CD4-positive, alpha-beta T cell (primary cell): ENCODE data around the gene VTI1A. TPM values are rescaled to one million over a fixed set of nuclear protein-coding genes. Genes with fewer than 3 reads are reported as not detected.
"Not testable (repeated sequence)": the region's sequence is repeated elsewhere in the genome, so short reads cannot be mapped to it uniquely, and the experiment has no call there.

ENCODE experiments used
- ATAC-seq: fragments of 200-7000 bp; cut with Tn5 transposase; one replicate; pipeline ENCODE4 v1.10.0; 2022; ENCODE audit warnings: mild to moderate bottlenecking; ENCODE audit not compliant: poor library complexity
- CTCF ChIA-PET: fragments of 350-600 bp; sonication (Branson Sonifier 250); formaldehyde crosslinking; loops from one replicate; lab custom pipeline; 2021; ENCODE audit warnings: antibody characterized with exemption, inconsistent platforms; lab: Charles Lee
- POLR2A ChIA-PET: fragments of 350-600 bp; sonication (Branson Sonifier 250); formaldehyde crosslinking; loops from one replicate; lab custom pipeline; 2021; ENCODE audit warnings: antibody characterized with exemption, inconsistent platforms; lab: Charles Lee
- DNase-seq, 14 experiments: peaks; one replicate each; pipeline ENCODE4 v3.0.0-alpha.2; 2013 to 2020; ENCODE audit warnings: mixed read lengths in 2 of 14
- H3K27ac ChIP-seq, 2 donors: one replicate each; pipeline versions ENCODE4 v1.5.1 to v1.7.0; 2013; ENCODE audit warnings: low read length in 2 of 2, low read depth in 1 of 2, mild to moderate bottlenecking in 1 of 2
- H3K27me3 ChIP-seq, 2 experiments: 1 replicate in 1 of 2; 2 replicates in 1 of 2; pipeline versions ENCODE4 v1.6.1 to v1.7.0; 2013; ENCODE audit warnings: low read length in 2 of 2, control low read depth in 1 of 2, mild to moderate bottlenecking in 1 of 2, moderate library complexity in 1 of 2; ENCODE audit not compliant: insufficient read depth in 2 of 2, control insufficient read depth in 1 of 2
- H3K36me3 ChIP-seq: one replicate; pipeline ENCODE4 v1.6.1; 2013; ENCODE audit warnings: low read length, control low read depth; ENCODE audit not compliant: insufficient read depth
- H3K4me1 ChIP-seq: one replicate; pipeline ENCODE4 v1.6.1; 2013; ENCODE audit warnings: low read length, control low read depth; ENCODE audit not compliant: insufficient read depth
- H3K4me3 ChIP-seq: one replicate; pipeline ENCODE4 v1.5.1; 2013; ENCODE audit warnings: mild to moderate bottlenecking, low read length, moderate library complexity
- H3K9me3 ChIP-seq, 2 experiments: 1 replicate in 1 of 2; 2 replicates in 1 of 2; pipeline versions ENCODE4 v1.6.1 to v1.7.0; 2013; ENCODE audit warnings: low read length in 2 of 2, mild to moderate bottlenecking in 2 of 2, control low read depth in 1 of 2, moderate library complexity in 1 of 2; ENCODE audit not compliant: control insufficient read depth in 1 of 2, insufficient read depth in 1 of 2
- H3K27ac Mint-ChIP-seq: one replicate; pipeline ENCODE4 v1.8.0; 2020; ENCODE audit warnings: mixed read lengths
- H3K27me3 Mint-ChIP-seq: one replicate; pipeline ENCODE4 v1.8.0; 2021; ENCODE audit warnings: mixed read lengths
- H3K36me3 Mint-ChIP-seq: one replicate; pipeline ENCODE4 v1.8.0; 2021; ENCODE audit warnings: low read depth, mixed read lengths
- H3K4me1 Mint-ChIP-seq: one replicate; pipeline ENCODE4 v1.8.0; 2021; ENCODE audit warnings: low read depth, mixed read lengths
- H3K4me3 Mint-ChIP-seq: one replicate; pipeline ENCODE4 v1.8.0; 2020; ENCODE audit warnings: mild to moderate bottlenecking, mixed read lengths
- H3K9me3 Mint-ChIP-seq: one replicate; pipeline ENCODE4 v1.8.0; 2020; ENCODE audit warnings: mixed read lengths
- CTCF ChIP-seq: fragments of 200-600 bp; IDR thresholded peaks from one replicate; pipeline ENCODE4 v1.8.0; 2022; ENCODE audit warnings: antibody characterized with exemption, mild to moderate bottlenecking
- intact Hi-C, 2 experiments: fragments of 100-400 bp; cut with DNase I in 1 of 2; cut with micrococcal nuclease in 1 of 2; formaldehyde crosslinking; loops; one replicate each; pipeline versions ENCODE4 v1.15.1 to v1.9.0; 2023 to 2025; cut with DNase I, micrococcal nuclease
- total RNA-seq, 174 experiments: library from RNA in 2 of 174; stranded (reverse) in 2 of 174; gene quantifications; one replicate each; pipeline ENCODE4 v1.2.3 and lab custom pipeline; 2021 to 2026

Gene VTI1A
- total RNA-seq, 2 experiments from 2014 or later = 54.5 to 56.5 TPM

GRCh38 chr10:112539340-112539739 is 92.3 kb downstream of the VTI1A start:
- Mint-ChIP-seq H3K27me3 (no peaks in the 10 kb centered on the region), H3K4me3 (no peak overlapping the region), H3K4me1 (peaks cover 6% of the 10 kb centered on the region), H3K9me3 (no peaks in the 10 kb centered on the region), H3K36me3 (peaks cover 67% of the 10 kb centered on the region), H3K27ac (no peak overlapping the region)
- ATAC-seq = no peak
- CTCF ChIA-PET = no interaction called here
- DNase-seq = no peak
- Histone ChIP-seq H3K27ac (no peak overlapping the region), H3K4me3 (no peak overlapping the region), H3K36me3 (peaks cover 12% of the 10 kb centered on the region), H3K9me3 (peaks cover 0 to 5% of the 10 kb centered on the region in 2 experiments), H3K4me1 (no peaks in the 10 kb centered on the region), H3K27me3 (no peaks in the 10 kb centered on the region)
- no peak for TF ChIP-seq CTCF
- POLR2A ChIA-PET = no interaction called here
- intact Hi-C loops = no loop called here

GRCh38 chr10:112542823-112543222 is 95.8 kb downstream of the VTI1A start:
- not testable (repeated sequence) for H3K27me3 Mint-ChIP-seq, H3K9me3 ChIP-seq, H3K9me3 Mint-ChIP-seq

GRCh38 chr10:112546474-112546873 is 99.5 kb downstream of the VTI1A start:
- H3K4me3 ChIP-seq = no peak overlapping the region
- CTCF ChIA-PET = no interaction called here
- no peaks in the 10 kb centered on the region for H3K27me3 ChIP-seq
- peaks cover 0 to 5% of the 10 kb centered on the region in 2 experiments for H3K9me3 ChIP-seq
- H3K27ac ChIP-seq = no peak overlapping the region
- no peaks in the 10 kb centered on the region for H3K27me3 Mint-ChIP-seq
- DNase-seq (no peak), ATAC-seq (no peak)
- H3K36me3 Mint-ChIP-seq = peaks cover 48% of the 10 kb centered on the region
- H3K4me1 Mint-ChIP-seq = no peaks in the 10 kb centered on the region
- POLR2A ChIA-PET = no interaction called here
- intact Hi-C loops = no loop called here
- H3K4me1 ChIP-seq = no peaks in the 10 kb centered on the region
- H3K36me3 ChIP-seq = peaks cover 2% of the 10 kb centered on the region
- TF ChIP-seq CTCF = no peak
- no peaks in the 10 kb centered on the region for H3K9me3 Mint-ChIP-seq
- no peak overlapping the region for H3K4me3 Mint-ChIP-seq
- no peak overlapping the region for H3K27ac Mint-ChIP-seq

More at GRCh38 chr10:112542823-112543222, 95.8 kb downstream of the VTI1A start:
- H3K27ac ChIP-seq, ATAC-seq, CTCF ChIA-PET, H3K4me1 ChIP-seq, intact Hi-C loops, H3K4me3 ChIP-seq, H3K4me1 Mint-ChIP-seq, H3K4me3 Mint-ChIP-seq, POLR2A ChIA-PET, H3K27me3 ChIP-seq, H3K27ac Mint-ChIP-seq, DNase-seq: not testable (repeated sequence)
- H3K36me3 Mint-ChIP-seq = peaks cover 77% of the 10 kb centered on the region
- H3K36me3 ChIP-seq = peaks cover 12% of the 10 kb centered on the region
